ENCODE measurements around the gene NTRK2. TPM values are rescaled to one million over a fixed set of nuclear protein-coding genes. Genes with fewer than 3 reads are reported as not detected.

NTRK2 gene
- total and polyA plus RNA-seq, 5 experiments from 2014 or later: not detected

DNA sequence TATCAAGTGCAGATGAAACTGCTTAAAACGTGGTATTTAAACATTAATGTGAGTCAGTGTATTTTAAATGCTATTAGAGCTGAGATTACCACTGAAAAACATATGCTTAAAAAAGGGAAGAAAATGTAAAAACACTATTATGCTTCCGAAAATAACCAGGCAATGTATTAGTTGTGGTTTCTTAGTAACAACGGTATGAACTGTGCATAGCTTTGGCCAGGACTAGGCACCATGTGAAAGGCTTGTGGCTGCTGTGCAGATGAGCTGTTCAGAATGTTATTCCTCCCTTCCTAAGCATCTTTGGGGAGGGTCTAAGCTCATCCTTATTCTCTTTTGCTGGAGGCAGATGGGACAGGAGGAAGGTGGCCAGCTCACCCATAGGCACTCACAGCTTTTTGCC, 84.9 kb downstream of the NTRK2 start:
- POLR2A ChIA-PET: no interaction called here
- no peak overlapping the region for H3K27ac Mint-ChIP-seq
- H3K4me1 Mint-ChIP-seq: no peaks in the 10 kb centered on the region
- no peak overlapping the region for H3K4me3 Mint-ChIP-seq
- ATAC-seq (no peak), DNase-seq (no peak)
- H3K27me3 Mint-ChIP-seq: peaks cover 0 to 6% (median 2%) of the 10 kb centered on the region in 5 donors
- peaks cover 0 to 3% (median 0%) of the 10 kb centered on the region in 9 donors for H3K9me3 Mint-ChIP-seq
- H3K36me3 Mint-ChIP-seq: no peaks in the 10 kb centered on the region

DNA sequence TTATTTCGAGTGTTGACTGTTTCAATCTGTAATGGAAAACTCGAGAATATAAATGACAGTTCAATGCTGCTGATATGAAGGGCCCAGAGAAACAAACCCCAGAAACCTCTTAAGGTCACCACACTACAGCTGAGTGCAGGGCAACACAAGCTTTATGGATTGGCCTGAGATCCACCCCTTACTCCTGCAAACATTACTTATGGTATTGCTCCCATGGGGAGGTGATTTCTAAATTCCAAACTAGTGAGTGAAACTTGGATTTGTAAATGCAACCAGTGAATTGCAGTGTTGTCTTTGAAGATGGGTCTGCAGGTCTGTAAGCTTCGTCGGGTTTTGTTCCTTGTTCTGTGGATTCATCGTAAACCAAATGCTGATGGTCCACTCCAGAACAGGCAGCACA, 85.4 kb downstream of the NTRK2 start:
- Mint-ChIP-seq H3K36me3 (no peaks in the 10 kb centered on the region), H3K27me3 (peaks cover 0 to 6% (median 3%) of the 10 kb centered on the region in 5 donors), H3K27ac (no peak overlapping the region), H3K4me1 (no peaks in the 10 kb centered on the region), H3K4me3 (no peak overlapping the region), H3K9me3 (peaks cover 0 to 3% (median 0%) of the 10 kb centered on the region in 9 donors)
- no peak for ATAC-seq
- POLR2A ChIA-PET: no interaction called here
- no peak for DNase-seq

DNA sequence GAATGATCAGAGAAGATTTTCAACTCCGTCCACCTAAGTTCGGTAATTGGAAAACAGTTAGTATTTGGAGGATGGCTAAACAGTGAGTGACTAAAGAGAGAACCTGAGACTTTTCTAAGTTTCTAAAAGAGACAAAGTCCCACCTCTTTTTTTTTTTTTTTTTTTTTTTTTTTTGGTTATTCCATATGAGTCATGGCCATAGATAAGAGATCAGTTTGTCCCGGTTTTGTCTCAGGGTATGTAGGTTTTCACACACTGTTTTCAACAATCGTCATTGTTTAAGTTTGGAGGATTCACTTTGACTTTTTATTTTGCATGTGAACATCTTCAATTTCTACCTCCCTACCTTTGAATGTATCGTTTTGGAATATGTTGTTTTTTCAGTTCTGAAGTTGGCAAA, 85.9 kb downstream of the NTRK2 start:
- no peak for DNase-seq
- no peaks in the 10 kb centered on the region for H3K36me3 Mint-ChIP-seq
- H3K9me3 Mint-ChIP-seq: peaks cover 0 to 3% (median 0%) of the 10 kb centered on the region in 9 donors
- H3K27me3 Mint-ChIP-seq: peaks cover 0 to 9% (median 3%) of the 10 kb centered on the region in 5 donors
- POLR2A ChIA-PET: no interaction called here
- no peak overlapping the region for H3K27ac Mint-ChIP-seq
- H3K4me3 Mint-ChIP-seq: no peak overlapping the region
- H3K4me1 Mint-ChIP-seq: no peaks in the 10 kb centered on the region
- ATAC-seq: no peak

DNA sequence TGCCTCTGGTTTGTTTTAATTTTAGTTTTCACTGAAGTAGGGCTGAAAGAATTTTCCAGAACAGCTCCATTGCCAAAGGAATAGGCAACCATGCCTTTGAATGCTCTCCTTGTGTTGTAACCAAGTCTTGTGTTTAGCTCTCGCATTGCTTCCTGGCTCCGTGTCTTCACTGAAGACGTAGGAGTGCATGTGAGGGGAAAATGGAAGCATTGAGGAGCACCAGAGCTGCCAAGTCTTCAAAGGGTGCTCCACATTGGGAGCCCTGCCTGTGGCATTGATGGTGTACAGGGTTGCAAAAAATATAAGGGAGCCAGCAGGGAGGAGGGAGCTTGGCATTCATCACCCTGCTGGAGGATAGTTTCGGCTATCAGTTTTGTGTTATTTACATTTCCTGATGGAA, 86.6 kb downstream of the NTRK2 start:
- H3K27me3 Mint-ChIP-seq: peaks cover 0 to 9% (median 3%) of the 10 kb centered on the region in 5 donors
- H3K9me3 Mint-ChIP-seq: peaks cover 0 to 3% (median 0%) of the 10 kb centered on the region in 9 donors
- POLR2A ChIA-PET: no interaction called here
- H3K27ac Mint-ChIP-seq: no peak overlapping the region
- DNase-seq (no peak), ATAC-seq (no peak)
- H3K36me3 Mint-ChIP-seq: no peaks in the 10 kb centered on the region
- no peak overlapping the region for H3K4me3 Mint-ChIP-seq
- H3K4me1 Mint-ChIP-seq: no peaks in the 10 kb centered on the region

DNA sequence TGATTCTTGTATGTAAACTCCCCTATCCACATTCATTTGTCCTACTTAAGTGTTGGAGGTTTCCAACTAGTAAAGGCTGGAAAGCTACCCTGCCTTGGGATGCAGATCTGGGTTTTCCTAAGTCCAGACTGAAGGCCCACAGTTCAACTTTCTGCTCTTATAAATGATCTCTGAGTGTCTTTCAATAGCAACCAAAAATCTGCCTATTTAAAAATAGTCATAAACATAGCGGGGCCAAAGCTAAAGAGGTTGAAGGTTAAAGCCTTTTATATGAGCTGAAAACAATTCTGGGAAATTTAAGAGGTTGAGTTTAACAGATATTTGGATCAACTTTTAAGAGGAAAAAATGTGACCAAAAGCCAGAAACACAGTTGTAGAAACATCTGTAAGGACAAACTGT, 87.2 kb downstream of the NTRK2 start:
- Mint-ChIP-seq H3K27me3 (peaks cover 0 to 9% (median 3%) of the 10 kb centered on the region in 5 donors), H3K9me3 (peaks cover 0 to 3% (median 0%) of the 10 kb centered on the region in 9 donors), H3K4me3 (no peak overlapping the region), H3K36me3 (no peaks in the 10 kb centered on the region), H3K4me1 (no peaks in the 10 kb centered on the region), H3K27ac (no peak overlapping the region)
- POLR2A ChIA-PET: no interaction called here
- ATAC-seq (no peak), DNase-seq (no peak)

DNA sequence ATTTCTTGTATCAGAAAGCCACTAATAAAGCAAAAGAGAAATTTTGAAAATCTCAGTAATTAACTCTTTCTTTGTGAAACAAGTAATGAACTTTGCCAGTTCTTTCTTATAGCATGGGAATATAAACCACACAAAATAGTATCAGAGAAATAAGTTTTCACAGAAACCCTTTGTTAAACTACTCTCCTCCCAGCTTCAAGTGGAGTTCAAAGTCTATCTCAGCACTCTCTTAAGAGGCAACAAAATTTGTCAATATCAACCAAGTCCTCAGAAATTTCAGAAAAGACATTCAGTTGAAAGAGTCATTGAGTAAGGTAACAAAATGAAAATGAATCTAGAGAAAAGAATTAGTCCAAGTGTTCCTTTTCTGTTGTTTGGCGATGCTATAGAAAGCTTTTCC, 89.3 kb downstream of the NTRK2 start:
- ATAC-seq (no peak), DNase-seq (no peak)
- no peaks in the 10 kb centered on the region for H3K4me1 Mint-ChIP-seq
- POLR2A ChIA-PET: no interaction called here
- H3K27ac Mint-ChIP-seq: no peak overlapping the region
- H3K9me3 Mint-ChIP-seq: peaks cover 0 to 5% (median 0%) of the 10 kb centered on the region in 9 donors
- no peak overlapping the region for H3K4me3 Mint-ChIP-seq
- H3K36me3 Mint-ChIP-seq: no peaks in the 10 kb centered on the region
- H3K27me3 Mint-ChIP-seq: peaks cover 1 to 19% (median 9%) of the 10 kb centered on the region in 5 donors

DNA sequence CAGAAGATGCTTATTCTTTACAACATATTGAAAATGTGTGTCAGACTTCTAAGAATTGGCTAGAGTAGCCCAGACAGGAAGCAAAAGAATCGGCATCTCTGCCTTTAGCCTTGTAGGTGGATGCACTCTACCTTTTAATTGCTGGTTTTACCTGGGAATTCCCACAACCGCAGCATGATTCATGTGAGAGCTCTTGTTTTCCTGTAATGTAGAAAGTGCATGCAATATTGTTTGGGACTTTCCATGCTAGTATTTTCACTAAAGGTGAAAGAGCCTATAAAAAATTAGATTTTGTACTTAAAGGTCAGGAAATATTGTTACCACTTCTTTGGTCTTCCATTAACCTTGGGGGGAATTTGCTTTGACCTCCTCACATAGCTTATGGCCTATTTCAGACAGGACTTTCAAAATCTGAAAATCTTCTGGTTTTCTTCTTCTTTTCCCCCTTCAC, 89.8 kb downstream of the NTRK2 start:
- Mint-ChIP-seq H3K9me3 (peaks cover 0 to 5% (median 0%) of the 10 kb centered on the region in 9 donors), H3K4me3 (no peak overlapping the region), H3K27ac (no peak overlapping the region), H3K4me1 (no peaks in the 10 kb centered on the region), H3K36me3 (no peaks in the 10 kb centered on the region), H3K27me3 (peaks cover 1 to 19% (median 7%) of the 10 kb centered on the region in 5 donors)
- POLR2A ChIA-PET: no interaction called here
- no peak for DNase-seq
- ATAC-seq: no peak

DNA sequence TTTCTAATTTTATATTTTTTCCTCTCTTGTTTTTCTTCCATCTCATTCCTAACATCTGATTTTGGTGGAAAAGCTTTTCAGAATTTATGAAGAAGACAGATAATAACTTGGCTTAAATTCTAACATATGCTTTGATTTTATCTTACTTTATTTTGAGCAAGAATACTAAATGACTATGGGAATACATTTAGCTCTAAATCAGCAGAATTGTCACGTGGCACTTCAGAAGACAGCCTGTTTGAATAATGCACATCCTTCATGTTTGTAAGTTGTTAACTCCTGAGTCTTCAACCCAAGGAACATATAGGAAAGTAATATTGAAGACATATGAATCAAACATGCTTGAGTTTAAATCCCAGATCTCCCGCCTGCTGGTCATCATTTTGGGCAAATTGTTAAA, 90.3 kb downstream of the NTRK2 start:
- H3K9me3 Mint-ChIP-seq: peaks cover 0 to 5% (median 0%) of the 10 kb centered on the region in 9 donors
- no peak overlapping the region for H3K27ac Mint-ChIP-seq
- POLR2A ChIA-PET: no interaction called here
- no peaks in the 10 kb centered on the region for H3K36me3 Mint-ChIP-seq
- DNase-seq (no peak), ATAC-seq (no peak)
- no peaks in the 10 kb centered on the region for H3K4me1 Mint-ChIP-seq
- H3K4me3 Mint-ChIP-seq: no peak overlapping the region
- H3K27me3 Mint-ChIP-seq: peaks cover 1 to 19% (median 7%) of the 10 kb centered on the region in 5 donors

DNA sequence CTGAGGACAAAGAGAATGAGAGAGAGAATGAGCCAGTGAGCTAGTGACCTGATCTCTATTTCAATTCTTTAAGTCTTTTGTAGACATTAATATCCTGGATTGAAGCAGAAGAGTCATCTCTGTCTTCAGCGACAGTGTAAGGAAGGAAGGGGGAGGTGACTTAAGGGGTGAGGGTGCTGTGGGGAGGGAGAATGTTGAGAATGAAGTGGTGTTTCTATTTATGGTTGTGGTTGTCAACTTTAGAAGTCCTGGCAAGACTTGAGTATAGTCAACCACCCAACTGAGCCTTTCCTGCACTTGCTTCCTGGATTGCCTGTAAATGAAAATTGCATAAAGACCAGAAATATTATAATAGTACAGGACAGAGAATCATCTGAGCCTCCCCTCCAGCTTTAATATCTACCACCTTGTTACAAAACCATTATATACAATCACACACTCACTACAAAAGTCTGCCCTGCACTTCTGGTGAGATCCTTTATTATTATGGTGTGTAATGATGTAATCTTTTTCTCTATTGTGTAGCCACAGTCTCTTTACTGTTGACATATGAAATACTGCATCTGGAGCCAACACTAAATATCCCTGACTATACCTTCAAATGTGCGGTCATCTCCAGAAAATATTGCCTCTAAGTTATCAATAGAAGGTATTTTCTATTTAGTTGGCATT, 91.7 kb downstream of the NTRK2 start:
- H3K4me3 Mint-ChIP-seq: no peak overlapping the region
- peaks cover 1 to 19% (median 7%) of the 10 kb centered on the region in 5 donors for H3K27me3 Mint-ChIP-seq
- peaks cover 0 to 4% (median 0%) of the 10 kb centered on the region in 9 donors for H3K9me3 Mint-ChIP-seq
- POLR2A ChIA-PET: no interaction called here
- no peak overlapping the region for H3K27ac Mint-ChIP-seq
- no peaks in the 10 kb centered on the region for H3K36me3 Mint-ChIP-seq
- DNase-seq (no peak), ATAC-seq (no peak)
- H3K4me1 Mint-ChIP-seq: no peaks in the 10 kb centered on the region

DNA sequence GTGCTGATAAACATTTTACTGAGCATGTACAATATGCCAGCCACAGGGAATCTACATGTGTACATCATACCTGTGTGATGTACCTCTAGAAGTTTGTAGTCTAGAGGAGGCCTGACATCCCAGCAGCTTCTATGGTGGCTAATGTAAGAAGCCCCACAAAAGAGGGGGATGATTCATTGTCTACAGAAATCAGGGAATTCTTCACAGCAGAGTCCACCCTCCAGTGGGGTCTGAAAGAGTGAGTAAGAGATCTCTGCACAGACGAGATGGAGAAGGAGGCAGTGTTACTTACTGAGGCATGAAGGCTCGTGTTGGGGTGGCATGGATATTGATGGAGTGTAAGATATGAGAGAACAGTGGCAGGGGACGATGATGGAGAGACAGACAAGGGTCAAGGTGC, 103.0 kb downstream of the NTRK2 start:
- Mint-ChIP-seq H3K4me3 (no peak overlapping the region), H3K9me3 (peaks cover 0 to 2% (median 0%) of the 10 kb centered on the region in 9 donors), H3K4me1 (no peaks in the 10 kb centered on the region)

DNA sequence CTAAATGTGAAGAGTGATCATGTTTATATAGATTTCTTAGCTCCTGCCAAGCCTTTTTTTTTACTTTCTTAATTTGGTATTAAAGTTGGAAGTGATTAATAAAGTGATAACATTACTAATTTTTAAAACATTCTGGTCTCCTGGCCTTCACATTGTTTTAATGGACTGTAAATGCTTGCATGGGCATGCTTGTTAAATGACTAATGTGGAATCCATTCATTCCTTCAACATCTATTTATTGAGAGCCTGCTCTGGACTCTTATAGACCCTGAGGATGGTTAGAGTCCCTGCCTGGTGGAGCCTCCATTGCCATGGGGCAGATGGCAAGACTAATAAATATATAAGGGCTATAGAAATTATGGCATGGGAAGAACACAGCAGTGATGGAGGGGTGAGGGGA, 103.5 kb downstream of the NTRK2 start:
- Mint-ChIP-seq H3K27me3 (peaks cover 2 to 20% (median 8%) of the 10 kb centered on the region in 5 donors), H3K9me3 (peaks cover 0 to 2% (median 0%) of the 10 kb centered on the region in 9 donors), H3K36me3 (no peaks in the 10 kb centered on the region), H3K4me1 (no peaks in the 10 kb centered on the region), H3K4me3 (no peak overlapping the region), H3K27ac (no peak overlapping the region)
- POLR2A ChIA-PET: no interaction called here
- no peak for ATAC-seq
- DNase-seq: no peak

More for the DNA sequence above, 103.0 kb downstream of the NTRK2 start:
- DNase-seq (no peak), ATAC-seq (no peak)
- peaks cover 2 to 20% (median 8%) of the 10 kb centered on the region in 5 donors for H3K27me3 Mint-ChIP-seq
- POLR2A ChIA-PET: no interaction called here
- no peak overlapping the region for H3K27ac Mint-ChIP-seq
- no peaks in the 10 kb centered on the region for H3K36me3 Mint-ChIP-seq

DNA sequence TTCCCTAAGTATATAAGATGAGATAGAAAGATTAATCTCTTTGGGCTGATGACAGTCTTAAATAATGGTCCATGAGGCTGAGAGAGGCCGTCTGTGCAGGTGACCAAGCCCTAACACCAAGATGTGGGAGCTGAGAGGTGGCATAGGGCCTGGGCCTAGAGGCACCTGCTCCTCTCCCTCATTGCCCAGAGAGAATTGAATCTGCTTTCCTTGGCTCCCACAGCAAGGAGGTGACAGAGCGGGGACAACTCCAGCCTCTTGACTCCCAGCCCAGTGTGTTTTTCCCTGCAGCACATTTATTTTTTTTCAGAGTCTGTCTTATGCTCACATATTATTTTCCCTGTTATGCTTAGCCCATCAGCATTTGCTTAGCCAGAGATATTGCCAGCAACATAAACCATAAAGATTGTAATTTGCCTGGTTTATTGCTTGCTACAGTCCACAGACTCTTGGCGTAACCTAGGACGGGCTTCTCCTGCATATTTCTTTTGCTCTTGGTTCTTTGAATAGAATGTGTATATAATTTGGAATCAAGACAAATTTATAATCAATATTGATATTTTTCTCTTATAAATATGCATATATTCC, 105.6 kb downstream of the NTRK2 start:
- Mint-ChIP-seq H3K36me3 (no peaks in the 10 kb centered on the region), H3K4me1 (no peaks in the 10 kb centered on the region), H3K27me3 (peaks cover 4 to 20% (median 7%) of the 10 kb centered on the region in 5 donors), H3K4me3 (no peak overlapping the region), H3K9me3 (peaks cover 0 to 2% (median 0%) of the 10 kb centered on the region in 9 donors), H3K27ac (no peak overlapping the region)
- ATAC-seq: no peak
- DNase-seq: no peak
- POLR2A ChIA-PET: no interaction called here

DNA sequence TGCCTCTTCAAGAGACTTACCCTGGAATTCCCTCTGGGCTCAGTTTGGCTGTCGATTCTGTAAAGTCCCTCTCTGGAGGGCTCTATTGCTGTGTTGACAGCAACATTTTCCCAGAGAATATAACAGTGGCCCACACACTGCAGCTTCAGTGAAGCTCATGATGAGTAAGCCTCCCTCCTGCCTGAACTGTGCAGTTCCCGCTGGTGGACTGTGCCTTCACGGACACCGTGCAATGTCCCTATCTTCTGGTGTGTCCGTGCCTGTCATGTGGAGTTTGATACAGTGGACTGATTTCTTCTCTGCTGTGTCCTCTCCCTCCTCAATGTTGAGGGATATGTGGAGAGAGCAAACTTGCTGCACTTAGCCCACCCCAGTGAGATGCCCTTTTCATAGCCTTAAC, 109.0 kb downstream of the NTRK2 start:
- no peak for DNase-seq
- Mint-ChIP-seq H3K4me1 (no peaks in the 10 kb centered on the region), H3K27me3 (peaks cover 2 to 17% (median 4%) of the 10 kb centered on the region in 5 donors), H3K27ac (no peak overlapping the region), H3K36me3 (no peaks in the 10 kb centered on the region), H3K4me3 (no peak overlapping the region), H3K9me3 (peaks cover 0 to 2% (median 0%) of the 10 kb centered on the region in 9 donors)
- POLR2A ChIA-PET: no interaction called here
- ATAC-seq: no peak

Measured in naive thymus-derived CD8-positive, alpha-beta T cell (primary cell).